Measurements from ENCODE around the gene ASCC3.
A peak's percentile ranks its signal among the peaks of the same experiment; 100 is the strongest.

The ASCC3 gene

DNA sequence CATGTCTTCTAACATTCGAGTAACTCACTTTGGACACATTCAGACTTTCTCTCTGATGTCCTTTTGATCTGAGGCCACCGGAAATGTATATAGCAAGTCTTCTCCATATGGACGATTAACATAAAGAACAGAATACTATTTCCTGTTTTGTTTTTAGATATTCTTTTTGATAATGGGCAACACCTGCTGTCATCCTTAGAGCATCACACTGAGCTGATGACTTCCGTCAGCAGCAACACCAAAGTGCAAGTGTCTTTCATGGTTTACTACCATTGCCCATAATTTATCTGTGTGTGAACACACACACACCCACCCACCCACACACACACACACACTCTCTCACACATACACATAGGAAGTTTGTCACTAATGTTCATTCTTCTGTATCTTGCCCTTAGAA, 303.7 kb downstream of the ASCC3 start:
- 95% methylated on average over 3 of the region's 4 CpGs for WGBS
- H3K4me1 ChIP-seq (ENCODE audit: control insufficient read depth, insufficient read depth, low read depth, low read length), result no peaks in the 10 kb centered on the region
- no peak overlapping the region for H3K4me2 ChIP-seq (ENCODE audit: low read length, poor library complexity, severe bottlenecking)
- H4K8ac ChIP-seq (ENCODE audit: low read length), result no peak overlapping the region
- no peak overlapping the region for H3K23ac ChIP-seq (ENCODE audit: low read length in 2 of 2)
- H3K79me1 ChIP-seq (replicated peaks; ENCODE audit: low read length, poor library complexity, severe bottlenecking), result peaks cover 1% of the 10 kb centered on the region
- no peak overlapping the region for H3K4ac ChIP-seq (ENCODE audit: low read depth in 1 of 2, low read length in 2 of 2)
- no peak overlapping the region for H2BK15ac ChIP-seq (ENCODE audit: low read depth, poor library complexity, severe bottlenecking)
- DNase-seq, result no peak
- H3K9me3 ChIP-seq (ENCODE audit: control insufficient read depth, low read length), result peaks cover 3% of the 10 kb centered on the region
- H3K27me3 ChIP-seq (ENCODE audit: control insufficient read depth in 1 of 2, insufficient read depth in 1 of 2, low read length in 2 of 2), result no peaks in the 10 kb centered on the region
- H2BK5ac ChIP-seq (ENCODE audit: low read depth, low read length, poor library complexity, severe bottlenecking), result no peak overlapping the region
- H2AFZ ChIP-seq (ENCODE audit: low read depth, low read length), result no peak overlapping the region
- H2BK12ac ChIP-seq (ENCODE audit: low read length in 2 of 2), result no peak overlapping the region
- H2AK5ac ChIP-seq (ENCODE audit: low read length, severe bottlenecking), result no peak overlapping the region
- H3K18ac ChIP-seq (ENCODE audit: low read depth in 1 of 2, low read length in 2 of 2), result no peak overlapping the region
- H3K9ac ChIP-seq (ENCODE audit: low read length), result no peak overlapping the region
- H3K36me3 ChIP-seq (ENCODE audit: control insufficient read depth in 1 of 2, insufficient read depth in 2 of 2, low read depth in 1 of 2, low read length in 2 of 2), result no peaks in the 10 kb centered on the region
- no peak overlapping the region for H2BK120ac ChIP-seq (ENCODE audit: low read depth, low read length)
- no peak overlapping the region for H4K91ac ChIP-seq (ENCODE audit: low read length)
- H3K4me3 ChIP-seq (ENCODE audit: insufficient read depth in 1 of 2, low read depth in 1 of 2, low read length in 2 of 2), result no peak overlapping the region
- H3K27ac ChIP-seq (ENCODE audit: low read length, poor library complexity, severe bottlenecking), result no peak overlapping the region
- no peak overlapping the region for H3K14ac ChIP-seq (ENCODE audit: low read length in 2 of 2)

DNA sequence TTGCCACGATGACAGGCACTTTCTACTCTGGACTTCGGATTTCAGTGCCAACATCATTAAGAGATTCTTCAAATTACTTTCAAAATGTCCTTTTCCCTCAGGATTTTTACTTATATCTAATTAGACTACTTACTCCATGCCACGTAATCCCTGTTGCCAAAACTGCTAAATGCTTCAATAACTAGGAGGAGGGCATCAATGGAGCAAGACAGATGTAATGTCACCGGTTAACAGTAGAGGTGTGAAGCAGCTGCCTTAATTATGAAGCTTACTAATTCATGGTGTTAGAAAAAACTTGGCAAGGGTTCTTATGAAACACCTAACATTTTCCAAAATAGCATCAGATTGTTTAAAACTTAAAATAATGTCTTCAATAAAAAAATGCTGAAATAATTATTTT, 305.2 kb downstream of the ASCC3 start:
- no peak overlapping the region for H3K9ac ChIP-seq (ENCODE audit: low read length)
- H3K27ac ChIP-seq (ENCODE audit: low read length, poor library complexity, severe bottlenecking), result no peak overlapping the region
- H2BK12ac ChIP-seq (ENCODE audit: low read length in 2 of 2), result no peak overlapping the region
- no peak overlapping the region for H2BK15ac ChIP-seq (ENCODE audit: low read depth, poor library complexity, severe bottlenecking)
- no peak overlapping the region for H4K8ac ChIP-seq (ENCODE audit: low read length)
- no peak overlapping the region for H2AK5ac ChIP-seq (ENCODE audit: low read length, severe bottlenecking)
- H4K91ac ChIP-seq (ENCODE audit: low read length), result no peak overlapping the region
- H2BK120ac ChIP-seq (ENCODE audit: low read depth, low read length), result no peak overlapping the region
- no peak overlapping the region for H3K18ac ChIP-seq (ENCODE audit: low read depth in 1 of 2, low read length in 2 of 2)
- no peak overlapping the region for H2AFZ ChIP-seq (ENCODE audit: low read depth, low read length)
- no peak overlapping the region for H3K4ac ChIP-seq (ENCODE audit: low read depth in 1 of 2, low read length in 2 of 2)
- no peaks in the 10 kb centered on the region for H3K27me3 ChIP-seq (ENCODE audit: control insufficient read depth in 1 of 2, insufficient read depth in 1 of 2, low read length in 2 of 2)
- H3K14ac ChIP-seq (ENCODE audit: low read length in 2 of 2), result no peak overlapping the region
- H3K4me2 ChIP-seq (ENCODE audit: low read length, poor library complexity, severe bottlenecking), result no peak overlapping the region
- 97% methylated on average over 2 of the region's 4 CpGs for WGBS
- DNase-seq, result no peak
- H3K4me3 ChIP-seq (ENCODE audit: insufficient read depth in 1 of 2, low read depth in 1 of 2, low read length in 2 of 2), result no peak overlapping the region
- H3K23ac ChIP-seq (ENCODE audit: low read length in 2 of 2), result no peak overlapping the region
- H3K4me1 ChIP-seq (ENCODE audit: control insufficient read depth, insufficient read depth, low read depth, low read length), result no peaks in the 10 kb centered on the region
- H3K79me1 ChIP-seq (replicated peaks; ENCODE audit: low read length, poor library complexity, severe bottlenecking), result peaks cover 1% of the 10 kb centered on the region
- H3K36me3 ChIP-seq (ENCODE audit: control insufficient read depth in 1 of 2, insufficient read depth in 2 of 2, low read depth in 1 of 2, low read length in 2 of 2), result peaks cover 0 to 14% of the 10 kb centered on the region in 2 experiments
- no peak overlapping the region for H2BK5ac ChIP-seq (ENCODE audit: low read depth, low read length, poor library complexity, severe bottlenecking)
- peaks cover 3% of the 10 kb centered on the region for H3K9me3 ChIP-seq (ENCODE audit: control insufficient read depth, low read length)

GRCh38 chr6:100574836-100575235, 306.3 kb downstream of the ASCC3 start:
- Histone ChIP-seq H4K8ac (ENCODE audit: low read length) (no peak overlapping the region), H3K27me3 (ENCODE audit: control insufficient read depth in 1 of 2, insufficient read depth in 1 of 2, low read length in 2 of 2) (no peaks in the 10 kb centered on the region), H3K18ac (ENCODE audit: low read depth in 1 of 2, low read length in 2 of 2) (no peak overlapping the region), H2BK5ac (ENCODE audit: low read depth, low read length, poor library complexity, severe bottlenecking) (no peak overlapping the region), H2BK12ac (ENCODE audit: low read length in 2 of 2) (no peak overlapping the region), H3K14ac (ENCODE audit: low read length in 2 of 2) (no peak overlapping the region), H3K4me3 (ENCODE audit: insufficient read depth in 1 of 2, low read depth in 1 of 2, low read length in 2 of 2) (no peak overlapping the region), H3K27ac (ENCODE audit: low read length, poor library complexity, severe bottlenecking) (no peak overlapping the region), H3K4me1 (ENCODE audit: control insufficient read depth, insufficient read depth, low read depth, low read length) (no peaks in the 10 kb centered on the region), H3K4me2 (ENCODE audit: low read length, poor library complexity, severe bottlenecking) (no peak overlapping the region), H3K79me1 (replicated peaks; ENCODE audit: low read length, poor library complexity, severe bottlenecking) (peaks cover 1% of the 10 kb centered on the region), H2BK15ac (ENCODE audit: low read depth, poor library complexity, severe bottlenecking) (no peak overlapping the region), H3K9me3 (ENCODE audit: control insufficient read depth, low read length) (peaks cover 1% of the 10 kb centered on the region), H2AFZ (ENCODE audit: low read depth, low read length) (no peak overlapping the region), H2BK120ac (ENCODE audit: low read depth, low read length) (no peak overlapping the region), H2AK5ac (ENCODE audit: low read length, severe bottlenecking) (no peak overlapping the region), H3K23ac (ENCODE audit: low read length in 2 of 2) (no peak overlapping the region), H4K91ac (ENCODE audit: low read length) (no peak overlapping the region), H3K36me3 (ENCODE audit: control insufficient read depth in 1 of 2, insufficient read depth in 2 of 2, low read depth in 1 of 2, low read length in 2 of 2) (peaks cover 0 to 24% of the 10 kb centered on the region in 2 experiments), H3K4ac (ENCODE audit: low read depth in 1 of 2, low read length in 2 of 2) (no peak overlapping the region), H3K9ac (ENCODE audit: low read length) (no peak overlapping the region)
- 100% methylated on average over 2 of the region's 2 CpGs for WGBS
- DNase-seq, result no peak

DNA sequence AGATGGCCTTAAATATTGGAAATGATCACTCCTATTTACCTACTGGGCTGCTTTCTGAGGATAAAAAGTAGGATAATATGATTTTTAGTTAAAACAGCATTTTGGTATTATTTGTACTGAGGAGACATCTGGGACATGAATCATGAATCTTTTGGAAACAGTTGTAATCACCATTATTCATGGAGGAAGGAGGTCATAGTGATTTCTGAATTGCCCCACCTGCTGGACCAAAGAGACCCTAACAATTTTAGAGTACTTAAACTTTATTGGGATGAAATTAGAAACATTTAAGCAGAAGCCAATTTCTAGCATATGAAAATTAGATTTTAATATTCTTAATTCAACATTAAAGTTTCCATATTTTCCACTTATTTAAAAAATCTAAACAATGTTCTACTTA, 308.0 kb downstream of the ASCC3 start:
- no peak overlapping the region for H2BK15ac ChIP-seq (ENCODE audit: low read depth, poor library complexity, severe bottlenecking)
- no peak overlapping the region for H2BK5ac ChIP-seq (ENCODE audit: low read depth, low read length, poor library complexity, severe bottlenecking)
- H3K18ac ChIP-seq (ENCODE audit: low read depth in 1 of 2, low read length in 2 of 2), result no peak overlapping the region
- H2BK120ac ChIP-seq (ENCODE audit: low read depth, low read length), result no peak overlapping the region
- no peaks in the 10 kb centered on the region for H3K4me1 ChIP-seq (ENCODE audit: control insufficient read depth, insufficient read depth, low read depth, low read length)
- peak; percentile 14 for DNase-seq
- no peak overlapping the region for H3K4ac ChIP-seq (ENCODE audit: low read depth in 1 of 2, low read length in 2 of 2)
- no peak overlapping the region for H2AK5ac ChIP-seq (ENCODE audit: low read length, severe bottlenecking)
- H3K14ac ChIP-seq (ENCODE audit: low read length in 2 of 2), result no peak overlapping the region
- H2BK12ac ChIP-seq (ENCODE audit: low read length in 2 of 2), result no peak overlapping the region
- H3K23ac ChIP-seq (ENCODE audit: low read length in 2 of 2), result no peak overlapping the region
- no peak overlapping the region for H3K27ac ChIP-seq (ENCODE audit: low read length, poor library complexity, severe bottlenecking)
- H3K36me3 ChIP-seq (ENCODE audit: control insufficient read depth in 1 of 2, insufficient read depth in 2 of 2, low read depth in 1 of 2, low read length in 2 of 2), result peaks cover 0 to 31% of the 10 kb centered on the region in 2 experiments
- H3K4me2 ChIP-seq (ENCODE audit: low read length, poor library complexity, severe bottlenecking), result no peak overlapping the region
- no peak overlapping the region for H3K4me3 ChIP-seq (ENCODE audit: insufficient read depth in 1 of 2, low read depth in 1 of 2, low read length in 2 of 2)
- no peaks in the 10 kb centered on the region for H3K9me3 ChIP-seq (ENCODE audit: control insufficient read depth, low read length)
- peaks cover 1% of the 10 kb centered on the region for H3K79me1 ChIP-seq (replicated peaks; ENCODE audit: low read length, poor library complexity, severe bottlenecking)
- H4K91ac ChIP-seq (ENCODE audit: low read length), result no peak overlapping the region
- no peaks in the 10 kb centered on the region for H3K27me3 ChIP-seq (ENCODE audit: control insufficient read depth in 1 of 2, insufficient read depth in 1 of 2, low read length in 2 of 2)
- H2AFZ ChIP-seq (ENCODE audit: low read depth, low read length), result no peak overlapping the region
- no peak overlapping the region for H4K8ac ChIP-seq (ENCODE audit: low read length)
- H3K9ac ChIP-seq (ENCODE audit: low read length), result peak overlapping the region; percentile 76

Measured in mesenchymal stem cell (in vitro differentiated cells and primary cell).